T-helper 1 cell treated with Interleukin-12 subunit alpha and Interleukin-12 subunit beta and Interleukin-4 antibody, amounts not matched to agents 30 μg/mL and 1 μg/mL, for 36 hours (primary cell): Measurements from ENCODE around the gene UBE2A.

Experiments used
- H3K27ac Mint-ChIP-seq: one replicate; pipeline ENCODE4 v1.8.0; 2021; ENCODE audit warnings: mild to moderate bottlenecking, mixed read lengths
- H3K27me3 Mint-ChIP-seq: one replicate; pipeline ENCODE4 v1.8.0; 2021; ENCODE audit warnings: low read depth, mixed read lengths
- H3K36me3 Mint-ChIP-seq: one replicate; pipeline ENCODE4 v1.8.0; 2021; ENCODE audit warnings: low read depth, mixed read lengths
- H3K4me1 Mint-ChIP-seq: one replicate; pipeline ENCODE4 v1.8.0; 2021; ENCODE audit warnings: low read depth, mixed read lengths
- H3K4me3 Mint-ChIP-seq: one replicate; pipeline ENCODE4 v1.8.0; 2021; ENCODE audit warnings: mild to moderate bottlenecking, moderate library complexity, mixed read lengths
- H3K9me3 Mint-ChIP-seq: one replicate; pipeline ENCODE4 v1.8.0; 2021; ENCODE audit warnings: mixed read lengths

Gene UBE2A

DNA sequence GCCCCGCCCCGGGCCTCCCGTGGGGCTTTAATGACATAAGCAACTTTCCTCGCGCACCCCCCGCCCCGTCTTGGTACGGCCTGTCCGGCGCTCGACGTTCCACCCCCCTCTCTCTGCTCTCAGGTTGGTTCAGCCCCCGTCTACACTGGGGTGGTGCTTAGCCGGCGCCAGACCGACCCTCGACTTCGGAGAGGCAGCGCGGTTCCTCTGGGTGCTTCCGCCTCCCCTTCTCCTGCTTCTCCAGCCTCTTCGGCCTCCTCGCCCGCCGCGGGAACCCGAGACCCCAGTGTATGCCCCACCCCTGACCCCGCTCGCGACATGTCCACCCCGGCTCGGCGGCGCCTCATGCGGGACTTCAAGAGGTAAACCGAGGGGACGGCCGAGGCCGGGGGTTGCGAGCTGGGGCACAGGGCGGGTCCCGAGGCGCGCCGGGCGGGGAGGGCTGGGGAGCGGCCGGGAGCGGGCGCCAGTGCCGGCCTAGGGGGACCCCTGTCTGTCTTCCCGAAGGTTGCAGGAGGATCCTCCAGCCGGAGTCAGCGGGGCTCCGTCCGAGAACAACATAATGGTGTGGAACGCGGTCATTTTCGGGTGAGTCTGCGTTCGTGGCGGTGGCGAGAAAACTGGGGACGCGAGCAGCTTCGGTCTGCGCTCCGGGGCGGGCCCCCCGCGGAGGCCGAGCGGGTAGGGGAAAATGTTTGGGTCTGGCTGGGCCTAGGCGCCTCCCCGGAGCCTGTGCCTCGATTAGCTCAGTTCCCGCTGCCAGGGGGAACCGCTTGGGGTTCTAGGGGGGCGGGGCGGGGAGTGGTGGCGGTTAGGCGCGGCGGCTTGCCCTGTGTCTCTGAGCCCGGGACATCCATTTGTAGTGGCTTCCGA, at the start of gene UBE2A:
Gene UBE2A (plus strand): TSS at position 170 of the 873 bp plus-strand sequence. CDS start 149 bp downstream, at position 319.
- H3K9me3 Mint-ChIP-seq, result no peaks in the 10 kb centered on the region
- no peaks in the 10 kb centered on the region for H3K4me1 Mint-ChIP-seq
- peak within 1 kb of the TSS; percentile 78 for H3K27ac Mint-ChIP-seq
- H3K27me3 Mint-ChIP-seq, result no peaks in the 10 kb centered on the region
- peak within 1 kb of the TSS; percentile 91 for H3K4me3 Mint-ChIP-seq
- peaks cover 2% of the 10 kb centered on the region for H3K36me3 Mint-ChIP-seq

DNA sequence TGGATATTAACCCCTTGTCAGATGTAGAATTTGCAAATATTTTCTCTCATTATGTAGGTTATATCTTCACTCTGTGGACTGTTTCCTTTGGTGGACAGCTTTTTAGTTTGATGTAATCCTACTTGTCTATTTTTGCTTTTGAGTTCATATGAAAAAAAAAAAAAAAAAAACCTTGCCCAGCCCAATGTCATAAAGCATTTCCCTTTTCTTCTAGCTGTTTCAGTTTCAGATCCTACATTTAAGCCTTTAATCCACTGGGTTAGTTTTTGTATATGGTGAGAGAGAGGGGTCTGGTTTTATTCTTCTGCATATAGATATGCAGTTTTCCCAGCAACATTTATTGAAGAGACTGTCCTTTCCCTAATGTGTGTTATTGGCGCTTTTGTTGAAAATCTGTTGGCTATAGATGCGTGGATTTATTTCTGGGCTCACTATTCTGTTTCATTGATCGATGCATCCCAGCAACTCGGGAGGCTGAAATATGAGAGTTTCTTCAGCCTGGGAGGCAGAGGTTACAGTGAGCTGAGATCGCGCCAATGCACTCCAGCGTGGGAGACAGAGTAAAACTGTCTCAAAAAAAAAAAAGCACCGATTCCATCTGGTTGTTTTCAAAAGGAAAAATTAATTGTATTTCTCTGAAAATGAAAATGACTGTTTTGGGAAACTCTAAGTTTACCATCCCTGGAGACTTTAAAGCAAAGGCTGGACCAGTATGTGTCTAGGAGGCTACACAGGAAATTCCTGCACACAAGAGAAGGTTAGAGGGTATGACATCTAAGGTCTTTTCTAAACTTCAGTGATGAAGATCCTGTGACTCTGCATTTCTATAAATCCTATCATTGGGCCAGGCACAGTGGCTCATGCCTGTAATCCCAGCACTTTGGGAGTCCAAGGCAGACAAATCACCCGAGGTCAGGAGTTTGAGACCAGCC, 44.8 kb upstream of the UBE2A start:
- Mint-ChIP-seq H3K9me3 (no peaks in the 10 kb centered on the region), H3K36me3 (no peaks in the 10 kb centered on the region), H3K27ac (no peak overlapping the region), H3K27me3 (no peaks in the 10 kb centered on the region), H3K4me1 (peaks cover 2% of the 10 kb centered on the region), H3K4me3 (no peak overlapping the region)

DNA sequence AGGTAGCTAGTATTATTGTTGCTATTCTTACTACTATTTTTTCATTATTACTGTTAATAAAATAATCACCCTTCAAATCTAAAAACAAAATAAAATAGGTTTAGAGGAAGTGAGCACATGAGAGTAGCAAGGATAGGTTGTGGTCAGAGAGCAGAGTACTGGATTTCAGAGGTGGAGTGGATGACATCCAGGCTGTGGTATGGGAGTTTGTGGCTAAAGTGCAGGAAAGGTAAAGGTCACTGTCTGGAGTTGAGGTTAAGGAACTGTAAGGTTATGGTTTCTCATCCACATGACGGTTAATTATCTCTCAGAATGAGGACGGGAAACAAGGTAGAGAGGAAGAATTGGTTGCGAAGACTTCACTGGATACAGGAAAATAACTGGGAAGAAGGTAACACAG, 36.9 kb upstream of the UBE2A start:
- Mint-ChIP-seq H3K27me3 (no peaks in the 10 kb centered on the region), H3K4me1 (no peaks in the 10 kb centered on the region), H3K9me3 (no peaks in the 10 kb centered on the region), H3K36me3 (peaks cover 7% of the 10 kb centered on the region), H3K4me3 (no peak overlapping the region), H3K27ac (no peak overlapping the region)

DNA sequence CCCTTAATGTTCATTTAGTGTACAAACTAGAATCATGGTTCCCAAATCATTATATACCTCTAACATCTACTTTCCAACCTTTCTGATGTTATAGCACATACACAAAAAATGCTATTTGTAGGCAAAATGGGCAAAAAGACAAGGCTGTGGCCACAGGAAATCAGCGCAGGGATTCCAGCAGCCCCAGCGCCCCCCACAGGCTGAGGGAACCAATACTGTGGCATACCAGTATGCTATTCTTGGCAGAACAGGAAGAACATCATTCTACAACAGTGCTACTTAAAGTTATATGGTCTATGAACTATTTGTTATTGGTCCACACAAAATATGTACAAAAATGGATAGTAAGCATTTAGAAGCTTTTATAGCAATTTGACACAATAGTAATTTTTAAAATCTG, 34.5 kb upstream of the UBE2A start:
- no peaks in the 10 kb centered on the region for H3K27me3 Mint-ChIP-seq
- no peaks in the 10 kb centered on the region for H3K9me3 Mint-ChIP-seq
- no peak overlapping the region for H3K27ac Mint-ChIP-seq
- H3K4me3 Mint-ChIP-seq, result no peak overlapping the region
- peaks cover 7% of the 10 kb centered on the region for H3K36me3 Mint-ChIP-seq
- no peaks in the 10 kb centered on the region for H3K4me1 Mint-ChIP-seq

DNA sequence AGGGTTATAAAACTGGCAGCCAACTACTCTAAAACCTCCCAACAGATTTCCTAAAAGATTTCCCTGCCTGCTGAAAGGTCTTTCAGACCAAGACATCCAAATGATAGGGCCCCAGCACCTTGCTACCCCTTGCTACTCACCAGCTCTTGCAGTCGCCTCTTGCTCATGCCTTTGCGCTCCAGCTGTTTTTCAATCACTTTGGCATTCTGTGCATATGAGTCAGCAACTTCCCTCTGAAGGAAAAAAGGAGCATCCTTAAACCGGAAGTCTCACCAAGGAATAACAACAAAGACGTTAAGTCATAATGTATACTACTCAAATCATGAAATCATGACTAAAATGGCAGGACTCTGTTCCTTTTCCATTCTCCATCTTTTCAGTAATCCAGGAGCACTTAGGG, 33.2 kb upstream of the UBE2A start:
- no peak overlapping the region for H3K27ac Mint-ChIP-seq
- H3K4me1 Mint-ChIP-seq, result no peaks in the 10 kb centered on the region
- H3K9me3 Mint-ChIP-seq, result no peaks in the 10 kb centered on the region
- H3K27me3 Mint-ChIP-seq, result no peaks in the 10 kb centered on the region
- H3K4me3 Mint-ChIP-seq, result no peak overlapping the region
- peaks cover 7% of the 10 kb centered on the region for H3K36me3 Mint-ChIP-seq

DNA sequence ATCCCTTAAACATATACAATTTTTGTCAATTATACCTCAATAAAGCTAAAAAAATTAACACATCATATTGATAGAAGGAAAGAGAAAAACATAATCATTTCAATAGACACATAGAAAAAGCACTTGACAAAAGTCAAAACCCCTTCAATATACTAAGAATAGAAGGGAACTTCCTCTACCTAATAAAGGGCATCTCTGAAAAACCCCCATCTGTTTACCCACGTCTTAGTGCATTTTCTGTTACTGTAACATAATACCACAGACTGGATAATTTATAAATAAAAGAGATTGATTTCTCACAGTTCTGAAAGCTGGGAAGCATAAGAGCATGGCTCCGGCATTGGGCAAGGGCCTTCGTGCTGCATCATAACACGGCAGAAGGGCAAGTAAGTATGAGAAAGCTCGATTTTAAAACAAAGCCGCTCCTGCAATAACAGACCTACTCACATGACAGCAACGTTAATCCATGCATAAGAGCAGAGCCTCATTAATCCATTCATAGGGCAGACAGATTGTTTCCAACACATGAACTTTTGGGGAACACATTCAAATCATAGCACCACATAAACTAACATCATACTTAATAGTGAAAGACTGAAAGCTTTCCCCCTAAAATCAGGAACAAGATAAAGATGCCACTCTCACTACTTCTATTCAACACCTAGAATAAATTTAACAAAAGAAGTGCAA, 24.9 kb upstream of the UBE2A start:
- Mint-ChIP-seq H3K4me1 (no peaks in the 10 kb centered on the region), H3K27me3 (no peaks in the 10 kb centered on the region), H3K36me3 (no peaks in the 10 kb centered on the region), H3K27ac (no peak overlapping the region), H3K9me3 (no peaks in the 10 kb centered on the region), H3K4me3 (no peak overlapping the region)

DNA sequence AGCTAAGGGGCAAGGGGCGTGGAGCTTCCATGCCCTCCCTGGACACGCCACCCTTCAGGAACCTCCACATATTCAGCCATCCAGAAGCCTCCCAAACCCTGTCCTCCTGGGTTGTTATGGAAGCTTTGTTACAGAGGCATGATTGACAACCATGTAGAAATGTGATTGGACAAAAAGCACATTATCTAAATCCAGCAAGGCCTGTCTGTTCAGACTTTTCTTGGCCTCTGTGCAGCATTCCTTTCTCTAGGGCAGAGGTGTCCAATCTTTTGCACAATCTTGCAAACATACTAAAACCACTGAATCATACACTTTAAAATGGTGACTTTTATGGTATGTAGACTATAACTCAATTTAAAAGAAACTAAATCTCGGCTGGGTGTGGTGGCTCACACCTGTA, 21.9 kb upstream of the UBE2A start:
- Mint-ChIP-seq H3K9me3 (no peaks in the 10 kb centered on the region), H3K36me3 (peaks cover 4% of the 10 kb centered on the region), H3K27ac (no peak overlapping the region), H3K4me3 (no peak overlapping the region), H3K27me3 (no peaks in the 10 kb centered on the region), H3K4me1 (no peaks in the 10 kb centered on the region)

DNA sequence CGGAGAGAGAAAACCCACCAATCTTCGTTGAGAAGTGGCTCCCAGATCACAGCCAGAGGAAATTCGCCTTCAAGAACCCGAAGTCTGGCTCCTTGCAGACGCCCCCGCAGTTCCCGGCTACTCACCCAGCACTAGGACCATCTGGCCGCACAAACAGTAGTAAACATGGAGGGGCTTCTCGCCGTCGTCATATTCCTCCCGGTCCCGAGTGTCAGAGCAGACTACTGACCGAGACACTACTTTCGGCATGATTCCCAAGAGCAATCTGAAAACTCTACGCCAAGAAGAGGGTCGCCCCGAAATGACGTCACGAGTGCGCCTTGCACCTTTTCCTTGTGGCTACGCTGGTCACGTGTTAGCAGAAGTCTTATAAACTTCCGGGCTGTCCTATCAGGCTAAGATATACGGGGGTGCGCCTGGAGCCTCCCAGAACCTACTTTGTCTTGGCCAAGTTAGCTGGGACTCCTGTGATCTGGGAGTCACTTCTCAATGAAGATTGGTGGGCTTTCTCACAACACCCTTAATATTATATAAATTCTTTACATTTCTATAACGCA, 9.2 kb upstream of the UBE2A start, which contains the start of gene STEEP1:
Gene STEEP1 (minus strand): TSS at position 303 of the 557 bp plus-strand sequence. CDS start 54 bp downstream, at position 249.
- Mint-ChIP-seq H3K27me3 (no peaks in the 10 kb centered on the region), H3K36me3 (no peaks in the 10 kb centered on the region), H3K4me1 (peaks cover 11% of the 10 kb centered on the region), H3K9me3 (no peaks in the 10 kb centered on the region), H3K4me3 (peak within 1 kb of the TSS; percentile 90), H3K27ac (peak within 1 kb of the TSS; percentile 90)

DNA sequence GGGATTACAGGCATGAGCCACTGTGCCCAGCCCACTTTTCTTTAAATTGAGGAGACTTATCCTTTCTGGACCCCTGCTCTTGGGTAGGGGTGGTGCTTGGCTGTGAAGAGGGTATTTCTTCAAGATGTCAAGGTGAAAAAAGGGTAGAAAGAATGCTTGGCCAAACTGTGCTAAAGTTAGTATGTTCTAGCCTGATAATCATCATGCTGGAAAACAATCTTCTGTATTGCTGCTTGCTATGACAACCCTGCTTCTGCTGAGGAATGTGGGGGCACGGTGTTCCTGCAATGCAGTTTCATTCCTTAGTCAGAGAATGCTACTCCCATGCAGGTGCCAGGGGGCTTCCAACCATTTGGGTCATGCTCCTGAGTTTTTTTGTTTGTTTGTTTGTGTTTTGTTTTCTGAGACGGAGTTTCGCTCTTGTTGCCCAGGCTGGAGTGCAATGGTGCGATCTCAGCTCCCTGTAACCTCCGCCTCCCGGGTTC, 4.0 kb upstream of the UBE2A start:
- H3K36me3 Mint-ChIP-seq, result no peaks in the 10 kb centered on the region

DNA sequence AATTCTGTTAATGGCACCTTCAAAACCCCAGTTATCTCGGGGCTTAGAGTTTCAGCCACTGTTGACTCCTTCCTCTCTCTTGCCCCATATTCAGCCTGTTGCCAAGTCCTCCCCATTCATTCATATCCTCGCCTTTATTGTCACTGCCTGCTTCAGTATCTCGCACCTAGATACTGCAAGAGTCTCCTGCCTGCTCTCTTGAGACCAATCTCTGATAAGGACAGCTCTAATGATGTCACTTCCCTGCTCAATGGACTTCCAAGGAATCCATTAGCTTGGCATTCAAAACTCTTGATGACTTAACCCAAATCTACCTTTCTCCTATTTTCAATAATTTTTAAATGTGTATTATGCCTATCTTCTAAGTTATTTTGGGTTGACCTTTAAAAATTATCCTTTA, 1.1 kb upstream of the UBE2A start:
- no peaks in the 10 kb centered on the region for H3K9me3 Mint-ChIP-seq
- H3K27ac Mint-ChIP-seq, result peak overlapping the region; percentile 39
- H3K4me1 Mint-ChIP-seq, result no peaks in the 10 kb centered on the region
- H3K4me3 Mint-ChIP-seq, result peak overlapping the region; percentile 91
- H3K27me3 Mint-ChIP-seq, result no peaks in the 10 kb centered on the region
- peaks cover 2% of the 10 kb centered on the region for H3K36me3 Mint-ChIP-seq

More for the DNA sequence above, 4.0 kb upstream of the UBE2A start:
- Mint-ChIP-seq H3K4me1 (no peaks in the 10 kb centered on the region), H3K27ac (no peak overlapping the region), H3K4me3 (no peak overlapping the region), H3K9me3 (no peaks in the 10 kb centered on the region), H3K27me3 (no peaks in the 10 kb centered on the region)

DNA sequence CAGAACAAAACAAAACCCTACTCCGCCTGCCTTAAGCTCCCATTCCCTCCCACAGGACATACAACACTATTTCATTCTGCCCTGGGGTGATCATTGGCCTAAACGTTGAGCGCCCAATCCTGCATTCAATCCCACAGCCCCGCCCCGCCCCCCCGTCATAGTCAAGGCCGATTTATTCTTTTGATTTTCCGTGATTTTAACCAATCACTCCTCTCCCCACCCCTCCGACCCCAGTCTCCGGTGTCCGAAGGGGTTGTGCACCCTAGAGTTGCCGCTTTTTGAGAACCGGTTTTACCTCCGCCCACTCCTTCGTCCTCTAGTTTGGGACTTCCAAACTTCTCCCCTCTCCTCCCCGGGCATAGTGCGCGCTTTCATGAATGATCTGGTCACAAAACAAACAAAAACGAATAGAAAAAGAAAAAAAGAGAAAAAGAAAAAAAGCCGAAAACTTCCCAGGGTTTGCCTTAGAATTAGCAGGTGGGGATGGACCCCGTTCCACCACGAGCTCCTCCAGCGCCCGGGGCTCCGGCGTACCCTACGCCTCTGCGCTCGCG, 446 bp upstream of the UBE2A start:
- peak overlapping the region; percentile 91 for H3K4me3 Mint-ChIP-seq
- no peaks in the 10 kb centered on the region for H3K27me3 Mint-ChIP-seq
- H3K4me1 Mint-ChIP-seq, result no peaks in the 10 kb centered on the region
- peaks cover 2% of the 10 kb centered on the region for H3K36me3 Mint-ChIP-seq
- no peaks in the 10 kb centered on the region for H3K9me3 Mint-ChIP-seq
- H3K27ac Mint-ChIP-seq, result peak overlapping the region; percentile 78

DNA sequence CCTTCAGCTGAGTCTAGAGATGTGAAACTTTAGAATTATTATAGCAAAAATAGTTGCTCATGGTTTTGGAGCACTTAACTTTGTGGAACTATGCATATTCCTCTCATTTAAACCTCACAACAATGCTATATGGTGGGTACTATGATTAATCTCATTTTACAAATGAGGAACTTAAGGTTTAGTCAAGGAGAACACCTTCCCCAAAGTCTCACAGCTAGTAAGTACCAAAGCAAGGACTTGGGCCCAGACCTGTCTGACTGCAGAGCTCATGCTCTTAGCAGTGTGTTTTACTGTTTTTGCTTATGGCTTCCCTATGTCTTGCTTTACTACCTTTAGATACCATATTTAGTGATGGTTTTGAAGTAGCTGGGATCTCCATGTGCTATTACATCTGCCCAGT, 5.1 kb downstream of the UBE2A start:
- H3K9me3 Mint-ChIP-seq, result no peaks in the 10 kb centered on the region
- H3K4me3 Mint-ChIP-seq, result no peak overlapping the region
- H3K27me3 Mint-ChIP-seq, result no peaks in the 10 kb centered on the region
- H3K36me3 Mint-ChIP-seq, result peaks cover 6% of the 10 kb centered on the region
- H3K27ac Mint-ChIP-seq, result no peak overlapping the region
- H3K4me1 Mint-ChIP-seq, result peaks cover 3% of the 10 kb centered on the region

DNA sequence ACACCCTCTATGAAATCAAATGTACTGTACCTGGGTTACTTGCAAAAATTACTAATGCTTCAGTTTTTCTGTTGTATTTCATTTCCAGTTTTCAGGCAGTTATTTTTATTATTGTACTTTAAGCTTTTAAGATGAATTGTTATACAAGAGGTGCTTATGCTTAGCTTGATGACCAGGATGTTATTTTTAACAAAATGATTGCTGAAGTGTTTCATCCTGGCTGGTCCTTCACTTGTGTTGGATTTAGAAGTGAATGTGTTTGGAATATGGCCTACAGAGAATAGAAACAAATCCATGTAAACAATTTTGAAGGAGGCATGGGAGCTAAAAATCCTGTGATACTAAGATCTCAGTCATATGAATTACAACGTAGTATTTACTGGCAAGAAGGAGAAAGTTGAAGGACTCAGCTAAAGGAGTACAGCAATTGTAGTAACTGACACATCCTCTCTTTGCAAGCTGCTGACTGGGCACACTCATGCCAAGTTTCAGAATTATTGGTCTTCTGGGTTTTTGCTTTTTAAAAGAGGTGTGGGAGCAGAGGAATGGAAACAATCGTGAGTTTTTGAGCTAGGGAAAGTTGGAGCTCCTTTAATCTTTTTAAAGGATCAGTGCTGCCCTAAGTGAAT, 9.2 kb downstream of the UBE2A start:
- Mint-ChIP-seq H3K27ac (no peak overlapping the region), H3K36me3 (peaks cover 4% of the 10 kb centered on the region), H3K4me3 (no peak overlapping the region), H3K27me3 (no peaks in the 10 kb centered on the region), H3K9me3 (no peaks in the 10 kb centered on the region), H3K4me1 (peaks cover 3% of the 10 kb centered on the region)
